ENCODE measurements around the gene SCARB1. TPM values are rescaled to one million over a fixed set of nuclear protein-coding genes. Genes with fewer than 3 reads are reported as not detected.
A peak's percentile ranks its signal among the peaks of the same experiment; 100 is the strongest.

The SCARB1 gene
- total RNA-seq, 4 donors from 2014 or later = 15.3 to 55.3 (median 29.7) TPM

- Histone ChIP-seq H3K27ac (peak overlapping the region in 1 of 4 donors; percentile 20), H3K4me3 (no peak overlapping the region), H3K36me3 (peaks cover 0 to 39% (median 0%) of the 10 kb centered on the region in 3 donors), H3K4me1 (peaks cover 0 to 7% (median 0%) of the 10 kb centered on the region in 4 donors), H3K27me3 (no peaks in the 10 kb centered on the region), H3K9me3 (no peaks in the 10 kb centered on the region)
- TF ChIP-seq EP300 (IDR thresholded peaks at IDR 0.05) = no peak
- TF ChIP-seq, protein P1, sequence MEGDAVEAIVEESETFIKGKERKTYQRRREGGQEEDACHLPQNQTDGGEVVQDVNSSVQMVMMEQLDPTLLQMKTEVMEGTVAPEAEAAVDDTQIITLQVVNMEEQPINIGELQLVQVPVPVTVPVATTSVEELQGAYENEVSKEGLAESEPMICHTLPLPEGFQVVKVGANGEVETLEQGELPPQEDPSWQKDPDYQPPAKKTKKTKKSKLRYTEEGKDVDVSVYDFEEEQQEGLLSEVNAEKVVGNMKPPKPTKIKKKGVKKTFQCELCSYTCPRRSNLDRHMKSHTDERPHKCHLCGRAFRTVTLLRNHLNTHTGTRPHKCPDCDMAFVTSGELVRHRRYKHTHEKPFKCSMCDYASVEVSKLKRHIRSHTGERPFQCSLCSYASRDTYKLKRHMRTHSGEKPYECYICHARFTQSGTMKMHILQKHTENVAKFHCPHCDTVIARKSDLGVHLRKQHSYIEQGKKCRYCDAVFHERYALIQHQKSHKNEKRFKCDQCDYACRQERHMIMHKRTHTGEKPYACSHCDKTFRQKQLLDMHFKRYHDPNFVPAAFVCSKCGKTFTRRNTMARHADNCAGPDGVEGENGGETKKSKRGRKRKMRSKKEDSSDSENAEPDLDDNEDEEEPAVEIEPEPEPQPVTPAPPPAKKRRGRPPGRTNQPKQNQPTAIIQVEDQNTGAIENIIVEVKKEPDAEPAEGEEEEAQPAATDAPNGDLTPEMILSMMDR (IDR thresholded peaks at IDR 0.05) = no peak
- no peak for TF ChIP-seq POLR2A (IDR thresholded peaks at IDR 0.05)
- DNase-seq (ENCODE audit: low spot score in 2 of 2) = no peak
- 87 to 88% methylated on average over 15 to 16 of the region's 16 CpGs for WGBS, 2 donors
These were observed 82.6 kb downstream of the SCARB1 start for GRCh38 chr12:124780752-124781685.

- TF ChIP-seq EP300 (IDR thresholded peaks at IDR 0.05) (no peak), POLR2A (IDR thresholded peaks at IDR 0.05) (no peak)
- TF ChIP-seq, protein P1 (IDR thresholded peaks at IDR 0.05) = no peak
- WGBS, 2 donors = 90 to 92% methylated on average over 2 to 3 of the region's 3 CpGs
These were observed 83.3 kb downstream of the SCARB1 start for GRCh38 chr12:124780336-124780735.

GRCh38 chr12:124779161-124780141 lies 84.2 kb downstream of the SCARB1 start:
- no peaks in the 10 kb centered on the region for H3K9me3 ChIP-seq
- 69 to 75% methylated on average over 24 to 27 of the region's 27 CpGs for WGBS, 2 donors
- H3K36me3 ChIP-seq = peaks cover 0 to 23% (median 0%) of the 10 kb centered on the region in 3 donors
- no peak overlapping the region for H3K27ac ChIP-seq
- no peak overlapping the region for H3K4me3 ChIP-seq
- no peaks in the 10 kb centered on the region for H3K27me3 ChIP-seq
- no peak for DNase-seq (ENCODE audit: low spot score in 2 of 2)
- peaks cover 0 to 22% (median 8%) of the 10 kb centered on the region in 4 donors for H3K4me1 ChIP-seq
- TF ChIP-seq, protein P1 (IDR thresholded peaks at IDR 0.05) = no peak
- TF ChIP-seq EP300 (IDR thresholded peaks at IDR 0.05) = no peak
- no peak for TF ChIP-seq POLR2A (IDR thresholded peaks at IDR 0.05)

More at GRCh38 chr12:124780336-124780735, 83.3 kb downstream of the SCARB1 start:
- no peak overlapping the region for H3K4me3 ChIP-seq
- H3K4me1 ChIP-seq = peaks cover 0 to 13% (median 2%) of the 10 kb centered on the region in 4 donors
- H3K27ac ChIP-seq = peak overlapping the region in 1 of 4 donors; percentile 20
- DNase-seq (ENCODE audit: low spot score in 2 of 2) = no peak
- no peaks in the 10 kb centered on the region for H3K27me3 ChIP-seq
- no peaks in the 10 kb centered on the region for H3K9me3 ChIP-seq
- peaks cover 0 to 32% (median 0%) of the 10 kb centered on the region in 3 donors for H3K36me3 ChIP-seq

DNA sequence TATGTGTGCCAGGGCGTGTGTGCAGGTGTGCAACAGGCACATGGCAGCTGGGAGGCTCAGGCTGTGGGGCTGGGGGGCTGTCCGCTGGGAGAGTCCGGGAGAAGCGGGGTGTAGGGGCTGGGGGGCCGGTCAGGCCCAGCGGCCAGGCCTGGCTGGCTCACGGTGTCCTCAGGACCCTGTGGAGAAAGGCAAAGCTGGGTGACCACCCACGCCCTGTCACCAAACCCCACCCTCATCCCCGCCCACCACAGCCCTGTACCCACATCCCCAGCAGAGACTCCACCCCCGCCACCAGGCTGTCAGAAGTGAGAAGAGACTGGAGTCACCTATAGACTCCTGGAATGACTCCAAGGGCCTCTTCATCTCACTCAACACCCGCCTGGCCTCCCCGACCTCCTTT lies 85.3 kb downstream of the SCARB1 start:
- no peak overlapping the region for H3K4me3 ChIP-seq
- no peaks in the 10 kb centered on the region for H3K9me3 ChIP-seq
- peaks cover 0 to 13% (median 0%) of the 10 kb centered on the region in 3 donors for H3K36me3 ChIP-seq
- WGBS, 2 donors = 93 to 95% methylated on average over 8 to 11 of the region's 12 CpGs
- H3K27ac ChIP-seq = peak overlapping the region in 1 of 4 donors; percentile 72
- TF ChIP-seq POLR2A (IDR thresholded peaks at IDR 0.05) (no peak), EP300 (IDR thresholded peaks at IDR 0.05) (no peak)
- TF ChIP-seq, protein P1 (IDR thresholded peaks at IDR 0.05) = no peak
- no peaks in the 10 kb centered on the region for H3K27me3 ChIP-seq
- no peak for DNase-seq (ENCODE audit: low spot score in 2 of 2)
- H3K4me1 ChIP-seq = peaks cover 0 to 29% (median 8%) of the 10 kb centered on the region in 4 donors

Data from tibial nerve (tissue), 4 donors.